Measurements from ENCODE around the gene UNC80.
"Not testable (repeated sequence)": the region's sequence is repeated elsewhere in the genome, so short reads cannot be mapped to it uniquely, and the experiment has no call there.

Gene UNC80

GRCh38 chr2:209790066-209790728 lies 18.6 kb downstream of the UNC80 start:
- Mint-ChIP-seq H3K4me1 (no peaks in the 10 kb centered on the region), H3K36me3 (ENCODE audit: low read depth) (no peaks in the 10 kb centered on the region), H3K27me3 (ENCODE audit: low read depth) (no peaks in the 10 kb centered on the region), H3K4me3 (no peak overlapping the region), H3K27ac (no peak overlapping the region), H3K9me3 (no peaks in the 10 kb centered on the region)
- TF ChIP-seq CTCF (IDR thresholded peaks at IDR 0.05; ENCODE audit: unreplicated experiment in 3 of 3) = no peak

- no peak for TF ChIP-seq CTCF (IDR thresholded peaks at IDR 0.05; ENCODE audit: unreplicated experiment in 3 of 3)
- H3K27me3 Mint-ChIP-seq (ENCODE audit: low read depth) = no peaks in the 10 kb centered on the region
- no peaks in the 10 kb centered on the region for H3K36me3 Mint-ChIP-seq (ENCODE audit: low read depth)
These were observed 19.5 kb downstream of the UNC80 start for GRCh38 chr2:209791151-209791550.

GRCh38 chr2:209795425-209795824 lies 23.8 kb downstream of the UNC80 start:
- not testable (repeated sequence) for H3K4me3 Mint-ChIP-seq; H3K4me1 Mint-ChIP-seq; H3K9me3 Mint-ChIP-seq; H3K27ac Mint-ChIP-seq; H3K27me3 Mint-ChIP-seq (ENCODE audit: low read depth); H3K36me3 Mint-ChIP-seq (ENCODE audit: low read depth)

More at GRCh38 chr2:209791151-209791550, 19.5 kb downstream of the UNC80 start:
- H3K4me3 Mint-ChIP-seq = no peak overlapping the region
- no peak overlapping the region for H3K27ac Mint-ChIP-seq
- no peaks in the 10 kb centered on the region for H3K9me3 Mint-ChIP-seq
- H3K4me1 Mint-ChIP-seq = no peaks in the 10 kb centered on the region

GRCh38 chr2:209805351-209805750 lies 33.7 kb downstream of the UNC80 start:
- TF ChIP-seq CTCF (IDR thresholded peaks at IDR 0.05; ENCODE audit: unreplicated experiment in 3 of 3) = no peak
- peaks cover 5% of the 10 kb centered on the region for H3K9me3 Mint-ChIP-seq
- peaks cover 9% of the 10 kb centered on the region for H3K27me3 Mint-ChIP-seq (ENCODE audit: low read depth)
- peaks cover 2% of the 10 kb centered on the region for H3K4me1 Mint-ChIP-seq
- H3K4me3 Mint-ChIP-seq = no peak overlapping the region
- no peak overlapping the region for H3K27ac Mint-ChIP-seq
- H3K36me3 Mint-ChIP-seq (ENCODE audit: low read depth) = no peaks in the 10 kb centered on the region

- Mint-ChIP-seq H3K27me3 (ENCODE audit: low read depth) (peaks cover 9% of the 10 kb centered on the region), H3K4me1 (peaks cover 5% of the 10 kb centered on the region)
- TF ChIP-seq CTCF (IDR thresholded peaks at IDR 0.05; ENCODE audit: unreplicated experiment in 3 of 3) = no peak
These were observed 34.7 kb downstream of the UNC80 start for GRCh38 chr2:209806318-209806717.

GRCh38 chr2:209808521-209808920 lies 36.9 kb downstream of the UNC80 start:
- Mint-ChIP-seq H3K4me1 (peaks cover 5% of the 10 kb centered on the region), H3K4me3 (no peak overlapping the region), H3K36me3 (ENCODE audit: low read depth) (no peaks in the 10 kb centered on the region), H3K9me3 (no peaks in the 10 kb centered on the region), H3K27me3 (ENCODE audit: low read depth) (peaks cover 9% of the 10 kb centered on the region), H3K27ac (no peak overlapping the region)
- no peak for TF ChIP-seq CTCF (IDR thresholded peaks at IDR 0.05; ENCODE audit: unreplicated experiment in 3 of 3)

More at GRCh38 chr2:209806318-209806717, 34.7 kb downstream of the UNC80 start:
- Mint-ChIP-seq H3K9me3 (no peaks in the 10 kb centered on the region), H3K27ac (no peak overlapping the region), H3K4me3 (no peak overlapping the region), H3K36me3 (ENCODE audit: low read depth) (no peaks in the 10 kb centered on the region)
